Upper lobe of left lung (tissue), 4 donors: ENCODE results near the gene IRF1.

Experiments used
- EP300 ChIP-seq, 4 donors: sonication (generic); formaldehyde crosslinking; IDR thresholded peaks; one replicate each; pipeline ENCODE4 v1.5.1; 2017; ENCODE audit warnings: antibody characterized with exemption in 4 of 4, control low read depth in 2 of 4
- TF ChIP-seq, protein P1 (sequence below), 6 experiments: fragments of 450-650 bp in 4 of 6; fragments of 200-600 bp in 2 of 6; sonication (generic) in 2 of 6; IDR thresholded peaks; one replicate each; pipeline ENCODE4 v1.5.1; 2016 to 2019; ENCODE audit warnings: antibody characterized with exemption in 6 of 6

DNA sequence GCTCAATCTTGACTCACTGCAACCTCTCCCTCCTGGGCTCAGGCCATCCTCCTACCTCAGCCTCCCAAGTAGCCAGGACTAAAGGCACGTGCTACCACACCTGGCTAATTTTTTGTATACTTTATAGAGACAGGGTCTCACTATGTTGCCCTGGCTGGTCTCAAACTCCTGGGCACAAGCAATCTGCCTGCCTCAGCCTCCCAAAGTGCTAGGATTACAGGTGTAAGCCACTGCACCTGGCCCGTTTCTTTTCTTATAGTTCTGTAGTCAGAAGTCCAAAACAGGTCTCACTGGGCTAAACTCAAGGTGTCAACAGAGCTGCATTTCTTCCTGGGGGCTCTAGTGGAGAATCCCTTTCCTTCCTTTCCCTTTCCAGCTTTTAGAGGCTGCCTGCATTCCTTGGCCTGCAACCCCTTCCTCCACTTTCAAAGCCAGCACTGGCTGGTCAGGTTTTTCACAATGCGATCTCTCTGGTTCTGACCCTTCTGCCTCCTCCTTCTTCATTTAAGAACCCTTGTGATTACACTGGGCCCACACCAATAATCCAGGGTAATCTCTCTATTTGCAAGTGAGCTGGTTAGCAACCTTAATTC lies 16.3 kb downstream of the IRF1 start:
- TF ChIP-seq, protein P1, sequence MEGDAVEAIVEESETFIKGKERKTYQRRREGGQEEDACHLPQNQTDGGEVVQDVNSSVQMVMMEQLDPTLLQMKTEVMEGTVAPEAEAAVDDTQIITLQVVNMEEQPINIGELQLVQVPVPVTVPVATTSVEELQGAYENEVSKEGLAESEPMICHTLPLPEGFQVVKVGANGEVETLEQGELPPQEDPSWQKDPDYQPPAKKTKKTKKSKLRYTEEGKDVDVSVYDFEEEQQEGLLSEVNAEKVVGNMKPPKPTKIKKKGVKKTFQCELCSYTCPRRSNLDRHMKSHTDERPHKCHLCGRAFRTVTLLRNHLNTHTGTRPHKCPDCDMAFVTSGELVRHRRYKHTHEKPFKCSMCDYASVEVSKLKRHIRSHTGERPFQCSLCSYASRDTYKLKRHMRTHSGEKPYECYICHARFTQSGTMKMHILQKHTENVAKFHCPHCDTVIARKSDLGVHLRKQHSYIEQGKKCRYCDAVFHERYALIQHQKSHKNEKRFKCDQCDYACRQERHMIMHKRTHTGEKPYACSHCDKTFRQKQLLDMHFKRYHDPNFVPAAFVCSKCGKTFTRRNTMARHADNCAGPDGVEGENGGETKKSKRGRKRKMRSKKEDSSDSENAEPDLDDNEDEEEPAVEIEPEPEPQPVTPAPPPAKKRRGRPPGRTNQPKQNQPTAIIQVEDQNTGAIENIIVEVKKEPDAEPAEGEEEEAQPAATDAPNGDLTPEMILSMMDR (IDR thresholded peaks at IDR 0.05) = no peak
- no peak for TF ChIP-seq EP300 (IDR thresholded peaks at IDR 0.05)
